ENCODE measurements around the gene IL1R1. TPM values are rescaled to one million over a fixed set of nuclear protein-coding genes. Genes with fewer than 3 reads are reported as not detected.

The IL1R1 gene
- polyA plus RNA-seq, 3 donors: 1.8 to 2.7 (median 2.6) TPM

GRCh38 chr2:102107741-102108070 lies 34.8 kb upstream of the IL1R1 start:
- no peak for TF ChIP-seq CTCF (IDR thresholded peaks at IDR 0.05)
- peaks cover 19% of the 10 kb centered on the region for H3K4me1 Mint-ChIP-seq
- Histone ChIP-seq H3K79me2 (ENCODE audit: insufficient read depth, low read length) (no peaks in the 10 kb centered on the region), H3K36me3 (replicated peaks in 1 of 2; ENCODE audit: control insufficient read depth in 1 of 2, insufficient read depth in 2 of 2, low read length in 2 of 2) (no peaks in the 10 kb centered on the region), H3K4me3 (replicated peaks in 1 of 3; ENCODE audit: low read depth in 2 of 3, low read length in 3 of 3) (no peak overlapping the region), H3K4me1 (ENCODE audit: control insufficient read depth in 1 of 2, insufficient read depth in 2 of 2, low read length in 2 of 2) (peaks cover 11 to 13% of the 10 kb centered on the region in 2 donors), H3K9me3 (replicated peaks in 1 of 2; ENCODE audit: control insufficient read depth in 1 of 2, insufficient read depth in 1 of 2, low read length in 2 of 2) (no peaks in the 10 kb centered on the region), H4K20me1 (ENCODE audit: insufficient read depth, low read length) (no peaks in the 10 kb centered on the region), H2AFZ (ENCODE audit: insufficient read depth, low read depth, low read length, poor library complexity, severe bottlenecking) (no peak overlapping the region), H3K4me2 (replicated peaks; ENCODE audit: extremely low read depth, low read length, poor library complexity, severe bottlenecking) (no peak overlapping the region), H3K9ac (ENCODE audit: insufficient read depth, low read length, poor library complexity, severe bottlenecking) (no peak overlapping the region), H3K27me3 (ENCODE audit: control insufficient read depth in 2 of 2, insufficient read depth in 2 of 2, low read length in 2 of 2) (no peaks in the 10 kb centered on the region), H3K27ac (ENCODE audit: low read depth in 1 of 2, low read length in 2 of 2) (no peak overlapping the region)
- H3K36me3 Mint-ChIP-seq: peaks cover 0 to 3% of the 10 kb centered on the region in 2 donors
- peaks cover 0 to 1% (median under 1%) of the 10 kb centered on the region in 7 donors for H3K9me3 Mint-ChIP-seq
- H3K27ac Mint-ChIP-seq: no peak overlapping the region
- 92% methylated on average over 2 of the region's 3 CpGs for WGBS (ENCODE audit: insufficient coverage)
- H3K27me3 Mint-ChIP-seq (ENCODE audit: low read depth in 3 of 3): peaks cover 3 to 4% (median 4%) of the 10 kb centered on the region in 3 donors
- DNase-seq: no peak
- H3K4me3 Mint-ChIP-seq: no peak overlapping the region
- intact Hi-C loops (cut with micrococcal nuclease): no loop called here

DNA sequence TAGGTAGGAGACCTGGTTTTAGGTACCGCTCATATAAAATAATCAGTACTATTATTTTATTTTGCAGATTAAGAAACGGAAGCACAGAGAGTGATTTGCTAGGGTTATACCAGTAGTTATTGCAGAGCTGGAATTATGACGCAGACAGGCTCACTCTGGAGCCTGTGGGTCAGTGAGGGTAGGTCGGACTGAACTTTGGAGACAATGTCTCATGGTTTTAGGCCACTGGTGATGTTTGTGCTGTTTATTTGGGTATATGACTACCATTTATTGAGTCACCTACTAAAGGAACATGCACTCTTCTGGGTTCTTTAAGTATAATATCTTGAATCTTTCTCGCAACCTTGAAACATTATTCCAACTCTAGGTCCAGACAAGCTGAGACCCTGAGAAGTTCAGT lies 33.5 kb upstream of the IL1R1 start:
- Mint-ChIP-seq H3K4me3 (no peak overlapping the region), H3K27ac (no peak overlapping the region), H3K4me1 (peaks cover 11% of the 10 kb centered on the region), H3K27me3 (ENCODE audit: low read depth in 3 of 3) (peaks cover 3 to 8% (median 4%) of the 10 kb centered on the region in 3 donors), H3K9me3 (peaks cover 0 to 2% (median 0%) of the 10 kb centered on the region in 7 donors), H3K36me3 (no peaks in the 10 kb centered on the region)
- H3K4me2 ChIP-seq (replicated peaks; ENCODE audit: extremely low read depth, low read length, poor library complexity, severe bottlenecking): no peak overlapping the region
- H3K27me3 ChIP-seq (ENCODE audit: control insufficient read depth in 2 of 2, insufficient read depth in 2 of 2, low read length in 2 of 2): no peaks in the 10 kb centered on the region
- no peak overlapping the region for H3K9ac ChIP-seq (ENCODE audit: insufficient read depth, low read length, poor library complexity, severe bottlenecking)
- 100% methylated on average over 2 of the region's 5 CpGs for WGBS (ENCODE audit: insufficient coverage)
- no peaks in the 10 kb centered on the region for H3K9me3 ChIP-seq (replicated peaks in 1 of 2; ENCODE audit: control insufficient read depth in 1 of 2, insufficient read depth in 1 of 2, low read length in 2 of 2)
- H4K20me1 ChIP-seq (ENCODE audit: insufficient read depth, low read length): no peaks in the 10 kb centered on the region
- TF ChIP-seq CTCF (IDR thresholded peaks at IDR 0.05): no peak
- no peaks in the 10 kb centered on the region for H3K79me2 ChIP-seq (ENCODE audit: insufficient read depth, low read length)
- no peak for DNase-seq
- H3K4me1 ChIP-seq (ENCODE audit: control insufficient read depth in 1 of 2, insufficient read depth in 2 of 2, low read length in 2 of 2): peaks cover 8 to 9% of the 10 kb centered on the region in 2 donors
- no peaks in the 10 kb centered on the region for H3K36me3 ChIP-seq (replicated peaks in 1 of 2; ENCODE audit: control insufficient read depth in 1 of 2, insufficient read depth in 2 of 2, low read length in 2 of 2)
- H2AFZ ChIP-seq (ENCODE audit: insufficient read depth, low read depth, low read length, poor library complexity, severe bottlenecking): no peak overlapping the region
- no peak overlapping the region for H3K4me3 ChIP-seq (replicated peaks in 1 of 3; ENCODE audit: low read depth in 2 of 3, low read length in 3 of 3)
- intact Hi-C loops (cut with micrococcal nuclease): no loop called here
- H3K27ac ChIP-seq (ENCODE audit: low read depth in 1 of 2, low read length in 2 of 2): no peak overlapping the region

Measured in CD14-positive monocyte (primary cell).